ENCODE results near the gene FSHB. TPM values are rescaled to one million over a fixed set of nuclear protein-coding genes. Genes with fewer than 3 reads are reported as not detected.

The FSHB gene
- total and polyA plus RNA-seq, 2 of the 8 experiments (the other 6 are each of a cell fraction or from before 2014, with no cell fraction given): not detected

DNA sequence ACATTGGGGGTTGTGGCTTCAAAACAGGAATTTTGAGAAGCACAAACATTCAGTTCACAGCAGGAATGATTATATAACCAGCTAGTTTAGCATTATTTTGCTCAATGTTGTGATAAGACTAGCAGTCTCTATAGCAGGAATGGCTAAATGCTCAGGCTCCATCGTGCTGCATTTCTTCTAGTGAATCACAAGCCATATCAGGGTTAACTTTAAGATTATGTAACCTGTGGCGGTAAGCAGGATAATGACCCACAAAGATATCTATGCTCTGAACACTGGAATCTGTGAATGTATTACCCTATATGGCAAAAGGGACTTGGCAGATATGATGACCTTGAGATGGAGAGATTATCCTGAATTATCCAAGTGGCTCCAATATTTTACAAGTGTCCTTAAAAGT is 14.8 kb downstream of the FSHB start:
- H3K4me1 ChIP-seq (replicated peaks in 1 of 4; ENCODE audit: control insufficient read depth in 3 of 4, insufficient read depth in 4 of 4, low read length in 3 of 4): no peaks in the 10 kb centered on the region
- H3K23me2 ChIP-seq (ENCODE audit: low read depth, low read length): no peaks in the 10 kb centered on the region
- H3K79me2 ChIP-seq (ENCODE audit: control insufficient read depth in 1 of 2, insufficient read depth in 2 of 2, low read length in 2 of 2): no peaks in the 10 kb centered on the region
- H4K20me1 ChIP-seq (replicated peaks in 1 of 2; ENCODE audit: control insufficient read depth in 1 of 2, insufficient read depth in 2 of 2, low read length in 2 of 2): no peaks in the 10 kb centered on the region
- H2AFZ ChIP-seq (ENCODE audit: low read length): no peak overlapping the region
- H3K14ac ChIP-seq (ENCODE audit: insufficient read length): no peak overlapping the region
- no peak overlapping the region for H2BK120ac ChIP-seq (replicated peaks; ENCODE audit: low read depth, low read length)
- H3K4me3 ChIP-seq (ENCODE audit: extremely low read depth in 1 of 4, insufficient read depth in 2 of 4, low read depth in 3 of 4, low read length in 4 of 4): no peak overlapping the region
- WGBS, 2 experiments (ENCODE audit: extremely low coverage in 1 of 2, insufficient coverage in 1 of 2, insufficient read length in 1 of 2, insufficient replicate concordance in 2 of 2, low coverage in 1 of 2, low lambda C conversion rate in 2 of 2, missing lambda C conversion rate in 1 of 2): 93% methylated on average over 2 of the region's 2 CpGs; no CpG with 5 or more reads in 1 of the 2 experiments
- POLR2A ChIA-PET (ENCODE audit: partially characterized antibody): no interaction called here
- H3K4me2 ChIP-seq (ENCODE audit: insufficient read depth in 1 of 2, low read depth in 2 of 2, low read length in 2 of 2): no peak overlapping the region
- no peak for TF ChIP-seq TEAD4 (IDR thresholded peaks at IDR 0.05; ENCODE audit: low read depth, low read length)
- TF ChIP-seq NANOG (IDR thresholded peaks at IDR 0.05; ENCODE audit: insufficient read depth, low read depth, low read length, poor library complexity, severe bottlenecking): no peak
- no peak for TF ChIP-seq ASH2L (IDR thresholded peaks at IDR 0.05; ENCODE audit: low read length)
- no peak for TF ChIP-seq RNF2 (IDR thresholded peaks at IDR 0.05; ENCODE audit: borderline replicate concordance, low read depth, low read length, missing control alignments, poor library complexity, severe bottlenecking)
- no peak for TF ChIP-seq SRF (IDR thresholded peaks at IDR 0.05; ENCODE audit: low read depth, low read length)
- TF ChIP-seq PHF8 (conservative IDR thresholded peaks at IDR 0.05; ENCODE audit: low read depth, low read length): no peak
- H3K79me1 ChIP-seq (ENCODE audit: low read depth, low read length): no peaks in the 10 kb centered on the region
- DNase-seq (ENCODE audit: low read depth in 1 of 2, low spot score in 2 of 2) (no peak), FAIRE-seq (no peak)
- no peaks in the 10 kb centered on the region for H3K9me3 ChIP-seq (ENCODE audit: insufficient read depth in 2 of 2, low read depth in 1 of 2, low read length in 1 of 2)
- no peak overlapping the region for H3K9ac ChIP-seq (replicated peaks in 1 of 4; ENCODE audit: extremely low read depth in 1 of 4, low read depth in 3 of 4, low read length in 3 of 4)
- no peak overlapping the region for H4K5ac ChIP-seq (ENCODE audit: insufficient read length, low read depth, low read length)
- H2BK20ac ChIP-seq (ENCODE audit: low read length): no peak overlapping the region
- no peak overlapping the region for H2AK5ac ChIP-seq (ENCODE audit: low read depth, low read length)
- no peaks in the 10 kb centered on the region for H3K36me3 ChIP-seq (ENCODE audit: control insufficient read depth in 2 of 4, insufficient read depth in 4 of 4, low read length in 3 of 4)
- H3K27ac ChIP-seq (ENCODE audit: low read depth, low read length): no peak overlapping the region
- no peak overlapping the region for H2BK5ac ChIP-seq (ENCODE audit: low read depth, low read length)
- H2BK12ac ChIP-seq (ENCODE audit: low read depth, low read length): no peak overlapping the region
- no peak overlapping the region for H4K8ac ChIP-seq (ENCODE audit: extremely low read depth, insufficient read depth, low read length)
- no peak overlapping the region for H3K4ac ChIP-seq (replicated peaks; ENCODE audit: insufficient read length, low read depth, low read length)
- no peaks in the 10 kb centered on the region for H3K27me3 ChIP-seq (replicated peaks in 1 of 4; ENCODE audit: control insufficient read depth in 3 of 4, extremely low read depth in 1 of 4, insufficient read depth in 3 of 4, low read length in 3 of 4)
- CTCF ChIA-PET (ENCODE audit: partially characterized antibody): interaction anchor here (1.0 kb wide), 1 partner anchor 45 kb away, joined by 3 read pairs; no protein-coding TSS in a partner anchor
- no peak overlapping the region for H2BK15ac ChIP-seq (ENCODE audit: low read length)
- H4K91ac ChIP-seq (replicated peaks; ENCODE audit: insufficient read length, low read length): no peak overlapping the region
- H3K23ac ChIP-seq (ENCODE audit: insufficient read length): no peak overlapping the region
- no peak overlapping the region for H3K56ac ChIP-seq (replicated peaks; ENCODE audit: insufficient read length, low read depth, low read length)
- no peak overlapping the region for H3K18ac ChIP-seq (ENCODE audit: extremely low read depth, low read length)

All from H1 (cell line).